IMR-90 (cell line): Measurements from ENCODE around the gene SDCCAG8.

Source experiments
- CEBPB ChIP-seq: IDR thresholded peaks from 2 replicates; pipeline ENCODE4 v1.6.1; 2012; ENCODE audit warnings: low read depth, low read length, improper control_type of control experiment
- CHD1 ChIP-seq: IDR thresholded peaks from 2 replicates; pipeline ENCODE4 v1.6.1; 2012; ENCODE audit warnings: low read depth, low read length, improper control_type of control experiment
- CTCF ChIP-seq: conservative IDR thresholded peaks from 2 replicates; pipeline ENCODE4 v1.5.1; 2012; ENCODE audit warnings: mild to moderate bottlenecking, low read depth, low read length, improper control_type of control experiment
- FOS ChIP-seq: fragments of 150-350 bp; IDR thresholded peaks from 2 replicates; pipeline ENCODE4 v1.6.1; 2016; ENCODE audit warnings: low read depth, low read length
- MXI1 ChIP-seq: IDR thresholded peaks from 2 replicates; pipeline ENCODE4 v1.6.1; 2012; ENCODE audit warnings: low read depth, mild to moderate bottlenecking, low read length, moderate library complexity, borderline replicate concordance
- POLR2A ChIP-seq: IDR thresholded peaks from 2 replicates; pipeline ENCODE4 v1.6.1; 2012; ENCODE audit warnings: mild to moderate bottlenecking, low read depth, low read length
- RCOR1 ChIP-seq: IDR thresholded peaks from 2 replicates; pipeline ENCODE4 v1.6.1; 2012; ENCODE audit warnings: mild to moderate bottlenecking, low read length, improper control_type of control experiment; ENCODE audit not compliant: insufficient replicate concordance
- RFX5 ChIP-seq: IDR thresholded peaks from 2 replicates; pipeline ENCODE4 v1.8.0; 2012; ENCODE audit warnings: low read depth, mild to moderate bottlenecking, low read length, moderate library complexity
- SMC3 ChIP-seq: fragments of 150-350 bp; IDR thresholded peaks from 2 replicates; pipeline ENCODE4 v1.6.1; 2016; ENCODE audit warnings: low read depth, mild to moderate bottlenecking, antibody characterized with exemption, low read length, moderate library complexity
- TF ChIP-seq, protein P1 (sequence below): fragments of 150-350 bp; IDR thresholded peaks from 2 replicates; pipeline ENCODE4 v1.6.1; 2017; ENCODE audit warnings: mild to moderate bottlenecking, antibody characterized with exemption, low read length, low read depth

GRCh38 chr1:243246916-243247315 is 8.9 kb upstream of the SDCCAG8 start:
- no peak for TF ChIP-seq CTCF
- TF ChIP-seq RFX5, result no peak
- no peak for TF ChIP-seq POLR2A
- TF ChIP-seq MXI1, result no peak
- TF ChIP-seq RCOR1, result no peak
- no peak for TF ChIP-seq CHD1
- no peak for TF ChIP-seq SMC3
- TF ChIP-seq CEBPB, result no peak
- TF ChIP-seq FOS, result no peak
- TF ChIP-seq, protein P1, sequence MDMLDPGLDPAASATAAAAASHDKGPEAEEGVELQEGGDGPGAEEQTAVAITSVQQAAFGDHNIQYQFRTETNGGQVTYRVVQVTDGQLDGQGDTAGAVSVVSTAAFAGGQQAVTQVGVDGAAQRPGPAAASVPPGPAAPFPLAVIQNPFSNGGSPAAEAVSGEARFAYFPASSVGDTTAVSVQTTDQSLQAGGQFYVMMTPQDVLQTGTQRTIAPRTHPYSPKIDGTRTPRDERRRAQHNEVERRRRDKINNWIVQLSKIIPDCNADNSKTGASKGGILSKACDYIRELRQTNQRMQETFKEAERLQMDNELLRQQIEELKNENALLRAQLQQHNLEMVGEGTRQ, result no peak
